Sigmoid colon (tissue), 7 donors: ENCODE data around the gene ST8SIA1. TPM values are rescaled to one million over a fixed set of nuclear protein-coding genes. Genes with fewer than 3 reads are reported as not detected.

Experiments used
- polyA plus RNA-seq, 3 donors: library from polyadenylated mRNA; stranded (reverse); fragments of 200-250 nt; gene quantifications; one replicate each; pipeline ENCODE4 v1.2.3, GENCODE V29; 2013
- total RNA-seq, 4 donors: library from RNA; depleted of rRNA; stranded (reverse); fragments of >200 nt; gene quantifications; one replicate each; pipeline ENCODE4 v1.1.0, GENCODE V29; 2016
- donor health status: healthy with polysubstance abuse.
- donor health status: Bipolar disorder and iron deficiency.
- donor health status: healthy.

ST8SIA1 gene
- total and polyA plus RNA-seq, 7 donors = 1.2 to 57.3 (median 17.4) TPM

Other genes starting within 250 kb of the ST8SIA1 start
- gene C2CD5, start 209.8 kb upstream of the ST8SIA1 start, total RNA-seq = 10 to 100 TPM; 27.2 to 60.1 (median 47.7) TPM
- gene C2CD5, start 209.8 kb upstream of the ST8SIA1 start, polyA plus RNA-seq = 10 to 100 TPM; 21.6 to 40.7 (median 26.4) TPM